Stimulated activated CD4-positive, alpha-beta T cell treated with anti-CD3 and anti-CD28 coated beads, Interleukin-12 subunit alpha, Interleukin-12 subunit beta, amount 100 ng/mL, for 48 hours (primary cell): Measurements from ENCODE around the gene GPC1.

Source experiments
- DNase-seq, 3 donors: peaks; one replicate each; pipeline ENCODE4 v3.0.0-alpha.2; 2020; ENCODE audit warnings: low read depth in 2 of 3, low spot score in 1 of 3

The GPC1 gene

DNA sequence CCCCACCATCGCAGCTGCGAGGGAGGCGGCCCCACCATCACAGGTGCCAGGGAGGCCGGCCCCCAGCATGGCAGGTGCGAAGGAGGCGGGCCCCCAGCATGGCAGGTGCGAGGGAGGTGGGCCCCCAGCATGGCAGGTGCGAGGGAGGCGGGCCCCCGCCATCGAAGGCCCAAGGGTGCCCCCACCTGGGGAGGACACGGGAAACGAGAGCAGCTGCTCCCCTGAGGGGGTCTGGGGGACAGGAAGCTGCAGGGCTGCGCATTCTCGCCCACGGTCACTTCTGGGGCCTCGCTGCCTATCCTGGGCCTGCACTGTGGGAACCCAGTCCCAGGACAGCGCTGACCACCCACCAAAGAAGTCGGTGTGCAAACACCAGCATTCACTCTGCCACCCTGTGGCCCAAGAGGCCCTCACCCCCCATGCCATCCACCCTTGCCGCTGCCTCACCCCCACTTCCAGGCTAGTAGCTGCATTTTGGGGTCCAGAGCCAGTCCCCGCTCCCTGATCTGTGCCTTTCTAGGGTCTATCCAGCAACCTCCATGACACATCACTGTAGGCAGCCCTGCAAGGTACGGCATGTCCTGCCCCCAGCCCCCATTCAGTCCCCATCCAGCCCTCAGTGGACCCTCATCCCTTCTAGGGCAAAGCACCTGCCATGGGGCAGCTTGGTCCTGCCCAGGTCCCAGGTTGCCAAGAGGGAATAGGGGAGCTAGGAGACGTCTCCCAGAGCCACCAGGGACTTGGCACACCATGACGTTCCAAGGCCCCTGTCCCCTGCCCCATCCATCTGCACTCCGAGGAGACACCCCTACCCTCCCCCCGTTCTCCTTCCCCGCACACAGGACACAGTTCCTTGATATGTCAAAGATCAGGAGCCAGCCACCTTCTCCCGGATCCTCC, 24.0 kb upstream of the GPC1 start:
- DNase-seq, result no peak

DNA sequence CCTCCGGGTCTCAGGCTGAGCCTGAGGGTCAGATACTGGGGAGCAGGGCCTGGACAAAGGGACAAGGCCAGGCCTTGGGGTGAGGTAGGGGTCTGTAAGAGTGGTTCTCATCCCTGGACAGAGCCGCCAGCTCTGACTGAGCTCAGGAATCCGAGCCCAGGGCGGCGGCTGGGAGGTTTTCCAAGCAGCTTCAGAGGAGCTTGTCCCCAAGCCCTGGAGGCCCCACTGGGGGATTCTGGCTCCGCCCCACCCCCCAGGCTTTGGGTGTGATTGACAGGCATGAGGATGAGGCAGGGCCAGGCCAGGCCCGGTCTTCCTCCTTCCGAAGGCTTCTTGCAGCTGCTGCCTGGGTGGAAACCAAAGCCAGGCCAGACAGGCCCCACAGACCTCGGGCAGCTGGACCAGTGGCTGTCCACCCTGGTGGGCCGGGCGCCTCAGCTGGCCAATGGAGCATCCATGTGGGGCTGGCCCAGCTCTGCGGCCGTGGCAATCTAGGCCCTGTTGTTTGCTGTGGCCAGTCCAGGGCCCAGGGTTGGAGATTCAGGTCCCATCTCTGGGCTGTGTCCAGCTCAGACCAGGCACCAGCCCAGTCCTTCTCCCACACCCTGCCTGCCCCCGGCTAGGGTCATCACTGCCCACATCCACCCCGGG, 23.1 kb upstream of the GPC1 start:
- no peak for DNase-seq

DNA sequence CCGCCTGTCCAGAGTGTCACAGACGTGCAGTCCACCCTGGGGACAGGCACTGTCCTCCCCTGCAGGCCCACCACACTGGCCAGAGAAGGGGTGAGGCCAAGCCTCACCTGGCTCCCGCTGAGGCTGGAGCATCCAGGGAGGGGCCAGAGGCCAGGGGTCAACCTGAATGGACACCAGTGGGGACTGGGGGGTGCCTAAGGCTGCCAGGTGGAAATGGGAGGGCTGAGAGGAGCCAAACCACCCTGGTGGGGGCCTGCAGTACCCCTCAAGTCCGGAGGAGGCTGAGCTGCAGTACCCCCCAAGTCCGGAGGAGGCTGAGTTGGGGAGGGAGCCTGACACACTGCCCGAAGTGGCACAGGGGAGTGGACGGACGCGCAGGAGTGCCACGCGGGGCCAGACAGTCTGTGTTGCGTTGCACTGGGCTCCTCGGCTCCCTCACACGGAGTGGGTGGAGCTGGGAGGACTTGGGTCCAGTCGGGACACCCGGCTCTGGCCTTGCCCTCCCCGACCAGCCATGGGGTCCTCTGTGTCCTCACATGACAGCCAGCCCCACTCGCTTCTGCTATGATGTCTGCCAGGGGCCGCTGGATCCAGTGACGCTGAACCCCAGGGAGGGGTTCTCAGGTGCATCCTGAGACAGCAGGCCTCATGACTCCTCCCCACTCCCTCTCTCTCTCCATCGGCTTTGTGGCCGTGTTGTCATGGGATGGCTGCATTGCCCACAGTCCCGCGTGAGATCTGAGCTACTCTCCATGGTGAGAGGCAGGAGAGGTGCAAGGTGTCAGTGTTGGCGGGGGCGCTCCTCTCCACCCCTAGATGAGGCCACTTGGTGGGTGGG, 22.3 kb upstream of the GPC1 start:
- DNase-seq, result no peak

DNA sequence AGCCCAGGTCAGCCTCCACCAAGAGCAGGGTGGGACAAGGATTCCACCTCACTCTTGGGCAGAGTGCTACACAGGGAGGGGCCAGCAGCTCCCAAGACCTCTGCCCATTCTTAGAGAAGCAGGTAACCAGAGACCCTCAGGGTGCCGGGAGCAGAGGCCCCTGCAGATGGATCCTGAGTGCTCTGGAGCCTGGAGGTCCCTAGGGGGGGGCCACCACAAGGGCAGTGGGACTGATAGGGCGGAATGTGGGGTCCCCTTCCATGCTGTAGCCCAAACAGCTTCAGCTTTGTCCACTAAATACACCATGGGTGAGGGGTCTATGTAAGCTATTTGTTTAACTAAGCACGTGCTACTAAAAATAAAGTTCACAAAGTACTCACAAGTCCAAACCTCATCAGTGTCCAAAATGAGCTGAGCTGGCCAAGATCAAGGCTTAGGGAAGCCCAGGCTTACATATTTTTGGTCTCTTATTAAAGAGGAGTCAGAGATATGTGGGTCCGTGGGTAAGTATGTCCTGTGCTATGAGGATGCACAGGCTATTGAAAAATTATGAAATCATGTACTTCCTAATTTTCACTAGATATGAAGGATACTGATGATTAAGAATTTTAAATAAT, 21.5 kb upstream of the GPC1 start:
- DNase-seq, result no peak

DNA sequence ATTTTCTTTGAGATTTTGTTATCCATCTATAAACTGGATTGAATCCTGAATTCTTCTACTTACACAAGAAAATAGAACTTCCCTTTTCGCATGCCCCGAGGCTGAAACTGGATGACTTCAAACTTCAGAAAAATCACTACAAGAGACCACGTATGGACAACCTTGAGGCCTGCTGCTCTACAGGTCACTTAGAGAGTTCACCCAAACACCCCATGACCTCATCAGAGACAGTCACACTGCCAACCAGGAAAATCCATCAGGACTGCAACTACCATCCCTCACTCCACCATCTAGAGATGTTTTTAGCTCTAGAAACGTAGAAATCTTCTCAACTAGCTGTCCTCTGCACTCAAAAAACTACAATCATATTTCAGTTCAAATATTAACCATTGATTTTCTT, 18.6 kb upstream of the GPC1 start:
- DNase-seq, result no peak

DNA sequence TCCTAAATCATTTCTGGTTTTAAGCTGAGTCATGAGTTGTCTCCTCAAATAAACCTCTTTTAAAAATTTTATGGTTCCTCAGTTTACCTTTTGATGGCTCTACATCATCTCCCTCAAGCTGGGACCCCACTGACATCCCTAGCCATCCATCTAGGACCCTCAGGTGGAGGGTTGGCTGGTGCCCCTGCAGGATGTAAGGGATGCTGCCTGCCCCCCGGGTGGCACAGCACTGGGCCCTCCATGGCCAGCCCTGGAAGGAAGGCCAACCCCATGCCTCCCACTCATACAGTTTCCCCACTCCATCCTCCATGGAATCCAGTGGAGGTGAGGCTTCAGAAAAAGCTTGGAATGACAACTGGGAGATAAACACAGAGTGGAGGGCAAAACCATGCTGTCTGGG, 17.2 kb upstream of the GPC1 start:
- DNase-seq, result no peak

DNA sequence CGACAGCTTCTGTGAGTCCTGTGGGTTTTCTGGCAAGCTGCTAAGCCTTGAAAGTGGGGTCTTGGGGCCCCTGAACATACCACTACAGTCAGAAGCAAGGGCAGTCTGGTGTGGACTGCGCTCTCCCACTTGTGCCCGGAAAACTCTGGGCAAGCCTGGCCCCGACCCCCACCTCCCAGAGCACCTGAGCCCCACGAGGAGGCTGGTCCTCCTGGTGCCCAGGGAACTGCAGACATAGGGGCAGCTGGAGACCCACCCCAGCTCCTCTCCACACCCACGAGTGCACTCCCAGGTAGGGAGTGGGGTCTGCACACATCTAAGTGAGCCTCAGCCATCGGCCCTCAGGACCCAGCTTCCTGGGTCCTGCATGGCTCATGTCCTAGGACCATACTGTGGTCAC, 16.2 kb upstream of the GPC1 start:
- no peak for DNase-seq

DNA sequence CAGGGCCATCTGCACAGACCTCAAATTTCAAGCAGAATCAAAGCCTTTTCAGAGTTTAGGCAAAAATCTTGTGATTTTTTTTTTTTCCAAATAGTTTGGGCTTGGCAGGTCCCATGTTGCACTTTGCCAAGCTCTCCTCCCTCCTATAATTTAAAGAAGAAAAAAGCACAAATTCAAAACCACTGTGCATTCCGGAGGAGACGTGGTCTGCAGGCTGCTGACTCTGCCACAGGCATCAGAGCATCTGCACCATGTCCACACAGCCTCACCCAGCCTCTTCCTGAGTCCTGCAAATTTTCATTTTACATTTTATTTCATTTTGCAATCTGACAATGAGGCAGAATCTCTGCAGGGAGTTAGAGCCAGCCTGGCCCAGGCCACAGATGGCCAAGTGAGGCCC, 15.7 kb upstream of the GPC1 start:
- DNase-seq, result no peak

DNA sequence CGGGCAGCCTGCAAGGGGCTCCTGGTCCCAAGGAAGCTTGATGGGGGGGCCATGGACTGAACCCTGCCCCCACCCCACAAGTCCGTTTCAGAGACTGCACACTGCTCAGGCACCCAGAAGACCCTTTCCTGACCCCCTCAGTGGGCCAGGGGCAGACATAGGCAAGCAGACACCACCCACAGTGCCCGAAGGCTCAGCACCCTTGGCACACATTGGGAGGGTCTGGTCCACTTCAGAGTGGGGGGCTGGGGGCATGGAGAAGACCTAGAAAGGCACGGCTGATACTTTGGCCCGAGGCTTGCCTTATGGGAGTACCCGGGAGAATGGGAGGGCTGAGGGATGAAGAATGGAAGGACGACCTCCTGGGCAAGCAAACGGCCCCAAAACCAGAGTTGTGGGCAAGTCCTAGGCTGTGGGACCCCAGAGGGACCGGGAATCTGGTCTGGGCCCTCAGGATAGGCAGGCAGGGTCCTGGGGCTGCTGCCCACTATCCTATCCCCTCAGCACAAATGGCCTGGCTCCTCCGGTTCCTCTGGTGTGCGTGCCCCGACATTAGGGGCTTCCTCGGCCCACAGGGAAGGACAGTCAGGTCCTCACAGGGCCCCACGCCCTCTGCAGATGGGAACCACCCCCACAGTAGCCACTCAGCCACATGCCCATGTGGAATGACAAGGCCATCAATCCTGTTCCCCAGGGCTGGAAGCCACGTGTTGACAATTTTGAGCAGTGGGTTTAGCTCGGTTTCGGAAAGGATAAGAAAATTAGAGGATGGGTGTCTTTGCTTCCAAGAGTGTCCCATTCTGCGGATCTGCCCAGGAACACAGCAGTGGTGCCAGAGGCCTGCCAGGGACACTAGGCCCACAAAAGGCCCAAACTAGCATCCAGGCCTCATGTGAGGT, 15.0 kb upstream of the GPC1 start:
- no peak for DNase-seq

DNA sequence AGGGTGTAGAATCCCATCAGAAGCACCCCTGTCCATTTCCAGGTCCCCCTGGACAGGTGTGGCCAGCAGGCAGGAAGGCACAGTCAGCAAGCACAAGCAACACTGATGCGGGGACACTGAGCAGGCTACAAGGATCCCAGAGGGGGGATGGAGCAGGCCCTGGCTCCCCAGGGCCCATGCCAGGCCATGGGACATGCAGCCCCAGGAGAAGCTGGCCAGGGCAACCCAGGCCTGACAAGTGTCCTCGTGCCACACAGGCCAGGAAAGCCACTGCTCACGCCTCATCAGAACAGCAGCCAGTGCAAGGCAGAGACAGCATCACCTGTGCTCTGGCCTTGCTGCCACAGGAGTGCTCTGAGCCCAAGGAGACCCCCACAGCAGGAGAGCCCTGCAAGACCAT, 14.1 kb upstream of the GPC1 start:
- DNase-seq, result no peak

DNA sequence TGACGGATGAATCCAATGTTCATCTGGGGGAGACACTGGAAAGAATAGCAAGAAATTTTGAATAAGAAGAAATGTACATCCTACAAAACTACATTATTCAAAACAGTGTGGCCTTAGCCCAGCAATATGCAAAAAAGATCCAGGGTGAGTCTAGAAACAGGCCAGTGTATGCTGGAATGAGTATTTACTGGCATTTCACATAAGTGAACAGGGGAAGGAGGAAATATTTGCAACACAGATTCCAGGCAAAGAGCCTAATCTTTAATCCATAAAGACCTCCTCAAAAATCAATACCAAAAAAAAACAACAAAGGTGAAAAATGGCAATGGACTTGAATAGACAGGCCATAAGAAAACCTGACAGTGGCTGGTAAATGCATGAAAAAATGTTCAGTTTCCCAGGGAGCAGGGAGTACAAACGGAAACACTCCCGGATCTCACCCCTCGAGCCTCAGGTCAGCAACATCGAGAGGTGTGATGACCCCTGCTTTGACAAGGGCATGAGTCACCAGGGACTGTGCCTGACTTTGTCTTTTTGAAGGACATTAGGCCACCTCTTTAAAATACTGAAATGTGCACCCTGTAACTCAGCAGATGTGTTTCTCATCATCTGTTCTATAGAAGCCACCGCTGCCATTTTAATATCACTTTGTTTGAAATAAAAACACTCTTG, 12.7 kb upstream of the GPC1 start:
- no peak for DNase-seq

DNA sequence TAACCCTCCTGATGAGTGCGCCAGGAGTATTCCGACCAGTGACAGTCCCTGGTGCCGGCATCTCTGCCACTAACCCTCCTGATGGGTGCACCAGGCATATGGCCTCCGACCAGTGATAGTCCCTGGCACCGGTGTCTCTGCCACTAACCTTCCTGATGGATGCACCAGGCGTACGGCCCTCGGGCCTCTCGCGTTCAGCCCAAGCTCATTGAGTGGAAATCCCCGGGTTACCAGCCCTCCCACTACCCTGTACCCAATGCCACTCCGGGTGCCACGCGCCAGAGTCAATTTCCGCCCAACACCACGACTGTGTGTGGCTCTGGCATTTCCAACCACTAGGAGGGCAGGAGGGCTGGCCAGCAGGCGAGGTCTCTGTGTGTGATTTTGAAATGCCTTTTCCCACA, 11.7 kb upstream of the GPC1 start:
- no peak for DNase-seq

DNA sequence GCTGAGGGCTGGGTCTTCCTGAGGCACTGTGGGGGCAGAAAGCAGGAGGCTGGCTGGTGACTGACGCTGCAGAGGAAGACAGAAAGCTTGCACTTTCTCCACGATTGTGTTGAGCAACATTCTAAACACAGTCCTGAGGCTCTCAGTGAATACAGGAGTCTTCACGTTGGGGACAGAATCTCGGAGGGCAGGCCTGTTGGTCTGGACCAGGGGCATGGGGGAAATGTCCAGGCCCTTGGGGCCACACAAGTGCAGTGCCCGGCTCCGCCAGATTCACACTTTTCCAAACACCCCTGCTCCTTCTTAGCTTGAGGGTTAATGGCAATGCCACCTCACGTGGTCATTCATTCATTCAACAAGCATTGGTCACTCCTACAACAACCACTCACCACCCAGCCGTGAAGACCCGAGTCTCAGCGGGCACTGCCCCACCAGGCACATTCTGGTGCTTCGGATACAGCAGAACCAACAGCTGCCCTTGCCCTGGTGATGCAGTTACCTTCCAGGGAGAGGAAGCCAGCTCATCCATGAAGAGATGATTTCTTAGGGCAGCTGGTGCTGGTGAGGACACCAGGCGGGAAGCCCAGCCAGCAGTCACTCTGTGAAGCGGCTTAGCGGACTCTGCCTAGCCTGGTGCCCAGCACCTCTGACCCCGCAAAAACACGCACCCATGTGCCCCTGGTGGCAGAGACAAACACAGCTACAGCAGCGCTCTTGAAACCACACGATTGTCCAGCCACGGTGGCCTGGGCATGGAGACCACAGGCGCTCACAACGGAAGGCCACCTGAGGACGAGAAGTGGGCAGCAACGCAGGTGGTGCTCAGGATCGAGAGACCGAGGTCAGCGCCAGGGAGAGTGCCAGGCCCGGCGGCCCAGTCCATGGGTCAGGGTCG, 10.9 kb upstream of the GPC1 start:
- DNase-seq, result no peak

DNA sequence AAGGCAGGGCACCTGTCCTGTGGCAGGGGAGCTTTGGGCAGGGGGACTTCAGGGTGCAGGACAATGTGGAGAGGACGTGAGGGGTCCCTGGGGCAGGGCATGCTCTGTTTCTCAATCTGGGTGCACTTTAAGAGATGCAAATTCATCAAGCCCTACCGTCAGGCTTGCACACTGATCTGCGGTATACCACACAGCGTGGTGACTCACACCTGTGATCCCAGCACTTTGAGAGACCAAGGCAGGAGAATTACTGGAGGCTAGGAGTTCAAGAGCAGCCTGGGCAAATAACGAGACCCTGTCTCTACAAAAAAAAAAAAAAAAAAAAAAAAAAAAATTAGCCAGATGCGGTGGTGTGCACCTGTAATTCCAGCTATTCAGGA, 10.2 kb upstream of the GPC1 start:
- no peak for DNase-seq

DNA sequence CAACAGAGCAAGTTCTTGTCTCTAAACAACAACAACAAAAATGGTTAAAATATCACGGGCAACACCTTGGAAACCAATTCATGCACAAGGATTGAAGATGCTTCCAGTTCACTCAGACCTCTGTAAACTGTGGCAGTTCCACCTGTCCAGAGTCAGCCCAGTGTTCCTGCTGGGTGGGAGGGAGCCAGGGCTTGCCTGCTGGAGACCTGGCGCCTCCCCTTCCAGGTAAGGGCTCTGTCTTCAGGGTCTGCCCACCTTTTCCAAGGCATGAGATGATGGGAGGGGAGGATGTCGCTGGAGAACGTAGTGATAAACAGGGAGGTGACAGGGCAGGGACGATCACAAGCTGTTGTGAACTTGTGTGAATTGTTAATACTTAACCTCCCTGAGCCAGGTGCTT, 9.8 kb upstream of the GPC1 start:
- no peak for DNase-seq

DNA sequence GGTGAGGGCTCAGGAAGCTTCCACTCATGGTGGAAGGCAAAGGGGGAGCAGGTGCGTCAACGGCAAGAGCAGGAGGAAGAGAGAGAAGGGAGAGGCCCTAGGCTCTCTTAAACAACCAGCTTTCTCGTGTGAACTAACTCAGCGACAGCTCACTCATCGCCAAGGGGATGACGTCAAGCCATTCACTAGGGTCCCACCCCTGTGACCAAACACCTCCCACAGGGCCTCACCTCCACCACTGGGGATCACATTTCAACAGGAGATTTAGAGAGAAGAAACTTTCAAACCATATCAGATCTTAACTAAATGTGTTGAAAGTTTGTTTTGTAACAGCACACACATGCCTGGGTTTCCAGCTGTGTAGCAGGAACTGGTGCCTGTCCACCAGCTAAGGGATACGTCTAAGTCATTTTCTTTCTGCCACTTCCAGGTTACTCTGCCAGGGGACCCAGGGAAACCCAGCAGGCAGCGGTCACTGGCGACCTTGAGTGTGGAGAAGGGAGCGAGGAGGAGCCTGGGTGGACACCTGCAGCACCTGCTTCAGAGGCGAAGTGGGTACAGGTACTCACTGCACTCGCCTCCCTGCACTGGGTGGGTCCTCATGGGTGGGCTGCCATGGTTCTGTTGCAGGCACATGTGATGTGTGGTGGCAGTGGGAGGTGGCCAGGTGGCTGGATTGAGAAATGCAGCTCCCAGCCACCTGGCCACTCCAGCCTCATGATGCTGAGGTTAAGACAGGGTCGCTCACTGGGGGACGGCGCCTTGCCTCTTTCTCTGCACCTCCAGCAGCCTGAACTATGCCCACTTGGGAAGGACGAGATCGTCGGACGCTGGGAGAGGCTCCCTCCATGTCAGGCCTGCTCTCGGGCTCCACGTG, 8.4 kb upstream of the GPC1 start:
- no peak for DNase-seq

DNA sequence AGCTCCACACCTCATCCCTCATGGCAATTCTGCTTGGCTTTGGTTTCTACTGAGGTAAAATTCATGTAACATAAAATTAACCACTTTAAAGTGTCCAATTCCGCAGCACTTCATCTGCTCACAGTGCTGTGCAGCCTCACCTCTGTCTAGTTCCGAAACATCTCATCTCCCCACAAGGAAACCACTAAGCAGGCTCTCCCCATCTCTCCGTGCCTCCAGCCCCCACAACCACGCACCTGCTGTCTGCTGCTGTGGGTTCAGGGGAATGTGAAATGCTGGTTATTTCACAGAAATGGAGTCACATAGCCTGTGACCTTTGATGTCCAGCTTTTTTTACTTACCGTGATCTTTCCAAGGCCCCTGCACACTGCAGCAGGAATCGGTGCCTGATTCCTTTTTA, 7.7 kb upstream of the GPC1 start:
- no peak for DNase-seq

DNA sequence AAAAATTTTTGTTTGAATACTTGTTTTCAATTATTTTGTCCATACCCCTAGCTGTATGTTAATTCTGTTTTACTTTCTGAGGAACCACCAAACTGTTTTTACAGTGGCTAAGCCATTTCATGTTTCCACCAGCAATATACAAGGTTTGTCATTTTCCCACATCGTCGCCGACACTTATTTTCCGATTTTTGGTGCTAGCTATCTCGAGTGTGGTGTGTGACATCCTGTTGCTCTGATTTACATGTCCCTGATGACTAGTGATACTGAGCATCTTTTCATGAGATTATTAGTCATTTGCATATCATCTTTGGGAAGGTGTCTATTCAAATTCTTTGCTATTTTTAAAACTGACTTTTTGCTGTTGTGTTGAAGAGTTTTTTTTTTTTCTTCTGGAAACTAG, 7.2 kb upstream of the GPC1 start:
- DNase-seq, result no peak
